K562 (cell line): ENCODE measurements around the gene SNX25. TPM values are rescaled to one million over a fixed set of nuclear protein-coding genes. Genes with fewer than 3 reads are reported as not detected.

Experiments used
- DMBX1 ChIP-seq: fragments of 250-450 bp; sonication (Bioruptor Pico); IDR thresholded peaks from 2 replicates; pipeline ENCODE4 v1.8.0; 2022; ENCODE audit warnings: inconsistent platforms, mild to moderate bottlenecking, moderate library complexity, borderline replicate concordance
- KDM1A ChIP-seq, 2 experiments: fragments of 450-650 bp; IDR thresholded peaks; 2 replicates each; pipeline ENCODE4 v1.6.1; 2016; ENCODE audit warnings: mild to moderate bottlenecking in 2 of 2
- MYNN ChIP-seq, 2 experiments: sonication (generic); formaldehyde crosslinking in 1 of 2; IDR thresholded peaks; 2 replicates each; pipeline versions ENCODE4 v1.5.0 to v1.6.1; 2016 to 2020; ENCODE audit warnings: antibody characterized with exemption in 1 of 2, missing genetic modification reagents in 1 of 2
- PML ChIP-seq: IDR thresholded peaks from 2 replicates; pipeline ENCODE4 v1.6.1; 2012; ENCODE audit warnings: low read length, inconsistent platforms
- TCFL5 ChIP-seq: fragments of 250-450 bp; sonication (Bioruptor Pico); conservative IDR thresholded peaks from 2 replicates; pipeline ENCODE4 v1.6.1; 2021; ENCODE audit warnings: mild to moderate bottlenecking, moderate library complexity, matching md5 sums
- U2AF1 ChIP-seq: fragments of 200-400 bp; formaldehyde crosslinking; optimal IDR thresholded peaks from 2 replicates; pipeline ENCODE3; 2017; ENCODE audit warnings: mild to moderate bottlenecking, low read depth, low read length, moderate library complexity
- ZBTB40 ChIP-seq, 2 experiments: fragments of 450-650 bp in 1 of 2; sonication (generic) in 1 of 2; formaldehyde crosslinking in 1 of 2; IDR thresholded peaks; 2 replicates each; pipeline versions ENCODE4 v1.7.1 to v1.9.0; 2016 to 2022; ENCODE audit warnings: inconsistent platforms in 1 of 2, mild to moderate bottlenecking in 1 of 2, missing genetic modification reagents in 1 of 2
- ZNF146 ChIP-seq: IDR thresholded peaks from one replicate; pipeline ENCODE4 v1.6.1; 2018; ENCODE audit warnings: missing compliant biosample characterization; ENCODE audit not compliant: unreplicated experiment
- polyA plus RNA-seq, 8 experiments: library from polyadenylated mRNA; depleted of rRNA in 4 of 8; stranded (reverse) in 5 of 8; unstranded in 3 of 8; fragments of >200 nt; fragmentation: Nextera tagmentation in 2 of 8; fragmentation: Illumina TruSeq in 1 of 8; extraction: Ambion mirVana in 2 of 8; extraction: Trizol in 1 of 8; gene quantifications; 2 replicates each; pipeline versions ENCODE4 v1.2.1 to v1.2.3, GENCODE V29; 2011 to 2014; ENCODE audit warnings: inconsistent platforms in 1 of 8, missing spikeins in 1 of 8
- total RNA-seq, 7 experiments: library from RNA; depleted of rRNA in 6 of 7; stranded (reverse); fragments of >200 nt in 6 of 7; fragmentation: Illumina TruSeq in 2 of 7; extraction: Trizol in 2 of 7; gene quantifications; 2 replicates each; pipeline versions ENCODE4 v1.2.1 to v1.2.3, GENCODE V29; 2011 to 2021; ENCODE audit warnings: low replicate concordance in 1 of 7
- TF ChIP-seq, protein P1 (sequence below): sonication (generic); formaldehyde crosslinking; IDR thresholded peaks from 2 replicates; pipeline ENCODE4 v1.8.0; 2023; ENCODE audit warnings: mild to moderate bottlenecking, missing genetic modification reagents
- TF ChIP-seq, protein P2 (sequence below): sonication (generic); formaldehyde crosslinking; IDR thresholded peaks from 2 replicates; pipeline ENCODE4 v1.8.0; 2022; ENCODE audit warnings: mild to moderate bottlenecking, missing genetic modification reagents

The SNX25 gene
- total and polyA plus RNA-seq, 9 of the 15 experiments (the other 6 are each of a cell fraction or from before 2014, with no cell fraction given): 2.5 to 23.4 (median 13.3) TPM

DNA sequence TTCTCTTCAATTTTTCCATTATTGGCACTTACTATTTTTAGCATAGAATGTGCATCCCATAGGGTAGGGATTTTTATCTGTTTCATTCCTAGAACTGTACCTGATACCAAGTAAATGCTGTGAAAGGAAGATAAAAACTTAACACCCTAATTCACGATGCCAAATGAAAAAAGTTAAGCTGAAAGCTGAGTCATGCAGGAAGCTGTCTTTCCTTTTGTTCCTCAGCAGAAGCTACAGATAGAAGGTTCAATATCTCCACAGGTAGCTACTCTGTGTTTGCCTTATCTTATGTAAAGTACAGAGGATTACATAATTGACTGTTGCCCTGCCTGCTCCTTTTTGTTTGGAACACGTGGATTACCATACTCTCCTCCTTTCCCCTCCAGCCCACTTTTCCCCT lies 109.3 kb downstream of the SNX25 start (continued):
- TF ChIP-seq DMBX1 (no peak), TCFL5 (no peak), MYNN (IDR thresholded peaks at IDR 0.05) (no peak), MYNN (CRISPR knock-in tag; IDR thresholded peaks at IDR 0.05) (no peak), U2AF1 (no peak), ZBTB40 (IDR thresholded peaks at IDR 0.05) (no peak), ZBTB40 (CRISPR knock-in tag; IDR thresholded peaks at IDR 0.05) (no peak), PML (peak; percentile 15; the same call in 1 of the 2 replicates), ZNF146 (no peak), KDM1A (IDR thresholded peaks at IDR 0.05) (peak; percentile 48 to 68; a peak in 3 of 4 replicates)
- TF ChIP-seq, protein P1, sequence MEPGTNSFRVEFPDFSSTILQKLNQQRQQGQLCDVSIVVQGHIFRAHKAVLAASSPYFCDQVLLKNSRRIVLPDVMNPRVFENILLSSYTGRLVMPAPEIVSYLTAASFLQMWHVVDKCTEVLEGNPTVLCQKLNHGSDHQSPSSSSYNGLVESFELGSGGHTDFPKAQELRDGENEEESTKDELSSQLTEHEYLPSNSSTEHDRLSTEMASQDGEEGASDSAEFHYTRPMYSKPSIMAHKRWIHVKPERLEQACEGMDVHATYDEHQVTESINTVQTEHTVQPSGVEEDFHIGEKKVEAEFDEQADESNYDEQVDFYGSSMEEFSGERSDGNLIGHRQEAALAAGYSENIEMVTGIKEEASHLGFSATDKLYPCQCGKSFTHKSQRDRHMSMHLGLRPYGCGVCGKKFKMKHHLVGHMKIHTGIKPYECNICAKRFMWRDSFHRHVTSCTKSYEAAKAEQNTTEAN (CRISPR knock-in tag): no peak
- TF ChIP-seq, protein P2, sequence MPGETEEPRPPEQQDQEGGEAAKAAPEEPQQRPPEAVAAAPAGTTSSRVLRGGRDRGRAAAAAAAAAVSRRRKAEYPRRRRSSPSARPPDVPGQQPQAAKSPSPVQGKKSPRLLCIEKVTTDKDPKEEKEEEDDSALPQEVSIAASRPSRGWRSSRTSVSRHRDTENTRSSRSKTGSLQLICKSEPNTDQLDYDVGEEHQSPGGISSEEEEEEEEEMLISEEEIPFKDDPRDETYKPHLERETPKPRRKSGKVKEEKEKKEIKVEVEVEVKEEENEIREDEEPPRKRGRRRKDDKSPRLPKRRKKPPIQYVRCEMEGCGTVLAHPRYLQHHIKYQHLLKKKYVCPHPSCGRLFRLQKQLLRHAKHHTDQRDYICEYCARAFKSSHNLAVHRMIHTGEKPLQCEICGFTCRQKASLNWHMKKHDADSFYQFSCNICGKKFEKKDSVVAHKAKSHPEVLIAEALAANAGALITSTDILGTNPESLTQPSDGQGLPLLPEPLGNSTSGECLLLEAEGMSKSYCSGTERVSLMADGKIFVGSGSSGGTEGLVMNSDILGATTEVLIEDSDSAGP: no peak
